Stimulated activated naive CD4-positive, alpha-beta T cell (primary cell): ENCODE measurements around the gene HTD2.

Experiments used
- DNase-seq, 6 experiments: peaks; one replicate each; lab custom pipeline; 2025; lab: John Stamatoyannopoulos, UW

The HTD2 gene

DNA sequence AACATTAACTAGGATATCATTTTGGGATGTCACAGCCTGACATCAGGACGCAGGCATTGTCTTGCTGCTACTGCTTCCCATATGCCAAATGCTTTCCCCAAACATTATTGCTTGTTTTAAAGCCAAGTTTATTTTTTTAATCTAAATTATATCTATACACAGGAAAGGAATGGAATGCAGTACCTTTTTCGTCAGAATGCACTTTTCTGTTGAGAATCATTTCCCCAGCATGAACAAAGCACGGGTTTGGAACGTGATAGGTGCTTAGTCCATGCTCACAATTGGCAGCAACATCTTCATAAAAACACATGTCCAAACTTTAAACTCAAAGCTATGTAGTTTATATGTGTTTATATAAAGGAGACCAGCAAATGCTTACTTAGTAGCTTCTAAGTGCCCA, 52.5 kb downstream of the HTD2 start:
- DNase-seq, result no peak

- DNase-seq, result no peak
Measured at GRCh38 chr3:58359621-58360020, 53.3 kb downstream of the HTD2 start.

DNA sequence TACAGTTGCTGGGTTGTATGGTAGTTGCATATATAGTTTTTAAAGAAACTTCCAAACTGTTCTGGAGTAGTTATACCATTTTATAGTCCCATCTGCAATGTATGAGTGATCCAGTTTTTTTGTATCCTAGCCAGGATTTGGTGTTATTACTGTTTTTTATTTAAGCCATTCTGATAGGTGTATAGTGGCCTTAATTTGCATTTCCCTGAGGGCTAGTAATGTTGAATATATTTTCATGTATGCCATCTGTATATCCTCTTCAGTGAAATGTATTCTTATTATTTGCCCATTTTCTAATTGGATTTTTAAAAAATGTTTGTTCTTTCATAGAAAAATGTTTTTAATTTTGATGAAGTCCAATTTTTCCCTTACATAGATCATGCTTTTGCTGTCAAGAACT, 55.5 kb downstream of the HTD2 start:
- no peak for DNase-seq

GRCh38 chr3:58366699-58367098, 60.4 kb downstream of the HTD2 start:
- no peak for DNase-seq

DNA sequence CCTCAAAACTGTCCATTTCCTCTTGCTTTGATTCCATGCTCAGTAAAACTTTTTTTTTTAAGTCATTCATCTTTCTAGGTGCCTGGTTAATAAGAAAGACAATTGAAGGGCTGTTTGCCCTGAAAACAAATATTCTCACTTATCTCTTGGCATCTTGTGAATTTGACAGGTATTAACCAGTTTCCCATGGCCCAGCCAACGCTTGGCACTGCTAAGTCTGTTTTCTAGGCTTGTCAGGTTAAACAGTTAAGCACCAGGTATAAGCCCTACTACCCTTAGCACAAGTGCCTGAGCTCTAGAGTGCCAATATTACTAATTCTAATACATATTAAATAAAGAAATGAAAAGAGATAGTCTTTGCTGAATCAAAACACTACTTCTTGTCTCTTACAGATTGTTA, 62.7 kb downstream of the HTD2 start:
- no peak for DNase-seq
